Measurements from ENCODE around the gene BCL2L2.

The BCL2L2 gene

GRCh38 chr14:23347406-23348296 is 41.0 kb downstream of the BCL2L2 start:
- no peak for DNase-seq (ENCODE audit: low read depth)
- H3K4me3 ChIP-seq (ENCODE audit: low read depth, low read length): no peak overlapping the region
- TF ChIP-seq CTCF (IDR thresholded peaks at IDR 0.05; ENCODE audit: low read depth, low read length, missing control alignments): no peak

GRCh38 chr14:23348297-23348655 is 41.6 kb downstream of the BCL2L2 start:
- no peak for TF ChIP-seq CTCF (IDR thresholded peaks at IDR 0.05; ENCODE audit: low read depth, low read length, missing control alignments)
- no peak overlapping the region for H3K4me3 ChIP-seq (ENCODE audit: low read depth, low read length)
- no peak for DNase-seq (ENCODE audit: low read depth)

- no peak for TF ChIP-seq CTCF (IDR thresholded peaks at IDR 0.05; ENCODE audit: low read depth, low read length, missing control alignments)
- no peak overlapping the region for H3K4me3 ChIP-seq (ENCODE audit: low read depth, low read length)
- DNase-seq (ENCODE audit: low read depth): no peak
Measured at GRCh38 chr14:23349156-23349845, 42.7 kb downstream of the BCL2L2 start.

- DNase-seq (ENCODE audit: low read depth): no peak
- no peak overlapping the region for H3K4me3 ChIP-seq (ENCODE audit: low read depth, low read length)
Measured at GRCh38 chr14:23351681-23352505, 45.3 kb downstream of the BCL2L2 start.

GRCh38 chr14:23352506-23353432 is 46.1 kb downstream of the BCL2L2 start, which contains the start of gene SLC22A17:
TSS of gene SLC22A17 (minus strand) at chr14:23352887.
- no peak within 1 kb of the TSS for H3K4me3 ChIP-seq (ENCODE audit: low read depth, low read length)
- no peak for TF ChIP-seq CTCF (IDR thresholded peaks at IDR 0.05; ENCODE audit: low read depth, low read length, missing control alignments)
- no peak for DNase-seq (ENCODE audit: low read depth)

More at GRCh38 chr14:23351681-23352505, 45.3 kb downstream of the BCL2L2 start:
- no peak for TF ChIP-seq CTCF (IDR thresholded peaks at IDR 0.05; ENCODE audit: low read depth, low read length, missing control alignments)

GRCh38 chr14:23353433-23353780 is 46.8 kb downstream of the BCL2L2 start:
- H3K4me3 ChIP-seq (ENCODE audit: low read depth, low read length): no peak overlapping the region
- no peak for DNase-seq (ENCODE audit: low read depth)
- TF ChIP-seq CTCF (IDR thresholded peaks at IDR 0.05; ENCODE audit: low read depth, low read length, missing control alignments): no peak

Data from GM12864 (cell line).